ENCODE measurements around the gene ID3.

- TF ChIP-seq CTCF (IDR thresholded peaks at IDR 0.05; ENCODE audit: low read length) = no peak
- no peak for TF ChIP-seq EZH2 (IDR thresholded peaks at IDR 0.05; ENCODE audit: borderline replicate concordance, low read length)
These were observed 33.0 kb upstream of the ID3 start for GRCh38 chr1:23592209-23592892.
